Stimulated activated CD4-positive, alpha-beta T cell treated with anti-CD3 and anti-CD28 coated beads, TNF-alpha, amount 100 ng/mL, for 24 hours (primary cell): ENCODE data around the gene HJV.
"Not testable (repeated sequence)": the region's sequence is repeated elsewhere in the genome, so short reads cannot be mapped to it uniquely, and the experiment has no call there.

ENCODE experiments used
- DNase-seq, 3 experiments: peaks; one replicate each; pipeline ENCODE4 v3.0.0-alpha.2; 2020; ENCODE audit warnings: low read depth in 3 of 3

Gene HJV, protein sequence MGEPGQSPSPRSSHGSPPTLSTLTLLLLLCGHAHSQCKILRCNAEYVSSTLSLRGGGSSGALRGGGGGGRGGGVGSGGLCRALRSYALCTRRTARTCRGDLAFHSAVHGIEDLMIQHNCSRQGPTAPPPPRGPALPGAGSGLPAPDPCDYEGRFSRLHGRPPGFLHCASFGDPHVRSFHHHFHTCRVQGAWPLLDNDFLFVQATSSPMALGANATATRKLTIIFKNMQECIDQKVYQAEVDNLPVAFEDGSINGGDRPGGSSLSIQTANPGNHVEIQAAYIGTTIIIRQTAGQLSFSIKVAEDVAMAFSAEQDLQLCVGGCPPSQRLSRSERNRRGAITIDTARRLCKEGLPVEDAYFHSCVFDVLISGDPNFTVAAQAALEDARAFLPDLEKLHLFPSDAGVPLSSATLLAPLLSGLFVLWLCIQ

DNA sequence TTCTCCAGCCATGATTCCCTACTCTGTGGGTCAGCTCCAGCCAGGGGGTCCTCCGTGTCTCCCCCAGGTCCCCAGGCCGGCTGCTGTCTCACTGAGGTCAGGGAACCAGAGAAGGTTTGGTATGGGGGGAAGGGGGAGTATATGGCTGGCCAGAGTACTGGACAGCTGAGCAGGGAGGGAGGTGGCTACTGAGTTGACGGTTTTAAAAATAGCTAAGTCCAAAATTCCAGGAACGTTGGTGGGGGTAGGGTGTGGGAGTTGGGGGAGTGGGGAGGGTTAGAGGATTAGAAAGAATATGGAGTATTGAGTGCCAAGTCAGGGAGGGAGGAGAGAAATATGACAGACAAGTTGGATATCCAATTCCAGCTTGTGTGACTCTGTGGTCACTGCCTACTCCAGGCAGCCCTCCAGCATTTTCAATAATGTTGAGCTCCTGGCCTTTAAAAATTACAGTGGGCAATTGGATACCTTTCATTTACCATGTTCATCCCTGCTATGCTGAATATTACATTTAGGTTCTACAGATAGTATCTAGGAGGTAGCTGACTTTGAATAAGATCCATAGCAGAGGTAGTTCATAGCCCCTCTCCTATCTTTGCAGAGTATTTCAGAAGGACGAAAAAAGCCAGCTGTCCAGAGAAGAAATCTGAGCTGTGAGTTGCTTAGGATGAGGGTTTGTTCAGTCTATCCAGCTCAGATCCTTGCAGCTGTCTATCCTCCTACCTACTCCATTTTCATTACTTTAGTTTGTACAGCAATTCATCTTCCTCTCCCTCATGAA lies at the start of gene HJV:
Gene HJV, minus strand, starts transcription at position 114 of the 781 bp plus-strand sequence. CDS start 1,504 bp downstream, outside the sequence.
- no peak for DNase-seq

DNA sequence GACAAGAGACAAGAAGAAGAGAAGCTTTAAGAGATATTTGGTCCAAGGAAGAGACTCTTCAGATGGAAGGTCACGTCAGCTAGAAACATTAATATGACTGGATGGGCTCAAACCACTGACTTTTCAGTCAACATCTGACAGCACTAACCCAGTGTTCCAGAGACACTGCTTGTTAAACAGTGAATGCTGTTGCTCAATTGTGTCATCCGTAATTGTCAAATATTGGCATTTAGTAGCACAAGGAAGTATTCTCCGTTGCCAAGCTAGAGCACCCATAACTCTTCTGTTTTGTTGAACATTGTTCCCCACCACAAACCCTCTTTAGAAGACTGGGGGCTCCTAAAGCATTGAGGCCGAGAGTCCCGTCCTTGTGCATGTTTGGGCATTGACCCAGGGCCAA lies 37.6 kb upstream of the HJV start:
- not testable (repeated sequence) for DNase-seq

DNA sequence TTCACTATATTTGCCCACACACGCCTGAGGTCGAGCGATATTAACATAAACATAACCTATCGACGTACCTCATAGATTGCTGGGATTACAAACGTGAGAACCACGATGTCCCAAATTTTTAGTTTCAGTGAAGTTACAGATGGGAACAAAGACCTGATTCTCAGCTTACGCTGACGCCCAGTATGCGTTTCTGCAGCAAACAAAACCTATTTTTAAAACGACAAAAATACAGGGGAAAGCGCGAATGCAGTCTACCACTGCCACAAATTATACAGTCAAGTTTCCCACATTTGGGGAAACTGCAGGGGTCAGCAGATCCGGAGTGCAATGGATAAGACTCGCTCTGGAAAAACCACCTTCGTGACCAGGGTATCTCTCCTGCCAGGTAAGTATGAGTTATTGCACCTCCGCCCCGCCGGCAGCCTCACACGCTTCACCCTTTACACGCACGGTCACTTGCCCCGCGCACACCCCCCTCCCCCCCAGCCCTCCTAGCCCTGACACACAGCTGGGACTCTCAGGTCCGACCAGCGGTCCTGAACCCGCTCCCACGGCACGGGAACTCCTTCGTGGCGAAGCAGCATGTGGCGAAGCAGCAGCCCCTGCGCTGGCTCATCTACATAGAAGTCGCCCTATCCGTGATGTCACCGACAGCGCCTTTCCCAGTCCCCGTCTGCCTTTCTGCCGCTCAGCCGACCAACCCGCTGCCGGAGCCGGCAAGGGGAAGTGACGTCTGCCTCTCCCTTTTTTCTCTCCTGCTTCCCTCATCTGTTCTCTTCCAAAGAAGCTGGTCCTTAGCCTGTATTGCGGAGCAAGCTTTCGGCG lies 30.5 kb upstream of the HJV start:
- peak; percentile 70 to 76 (median 75) for DNase-seq

DNA sequence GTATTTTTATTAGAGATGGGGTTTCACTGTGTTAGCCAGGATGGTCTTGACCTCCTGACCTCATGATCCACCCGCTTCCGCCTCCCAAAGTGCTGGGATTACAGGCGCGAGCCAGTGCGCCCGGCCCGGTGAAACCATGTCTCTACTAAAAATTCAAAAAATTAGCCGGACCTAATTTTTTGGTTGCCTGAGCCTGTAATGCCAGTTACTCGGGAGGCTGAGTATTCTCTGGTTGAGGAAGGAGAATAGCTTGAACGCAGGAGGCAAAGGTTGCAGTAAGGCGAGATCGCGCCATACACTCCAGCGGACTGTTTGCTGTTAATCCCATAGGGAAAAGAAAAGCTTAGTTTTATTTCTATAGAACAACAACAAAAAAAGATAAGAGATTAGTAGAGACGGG lies 29.9 kb upstream of the HJV start:
- no peak for DNase-seq

DNA sequence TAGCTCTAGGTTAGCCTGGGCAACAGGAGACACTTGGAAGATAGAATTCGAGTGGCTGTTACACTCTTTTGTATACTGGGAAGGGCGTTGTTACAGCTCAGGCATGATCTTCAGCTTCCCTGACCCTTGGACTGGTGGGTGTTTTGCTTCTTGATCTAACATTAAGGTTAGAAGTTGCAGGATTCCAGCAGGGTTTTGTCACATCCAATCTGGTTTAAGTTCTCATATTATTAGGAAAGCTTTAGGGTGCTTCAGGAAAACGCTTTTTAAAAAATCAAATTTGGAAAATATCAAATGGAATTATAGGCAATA lies 29.1 kb upstream of the HJV start:
- DNase-seq: not testable (repeated sequence)

DNA sequence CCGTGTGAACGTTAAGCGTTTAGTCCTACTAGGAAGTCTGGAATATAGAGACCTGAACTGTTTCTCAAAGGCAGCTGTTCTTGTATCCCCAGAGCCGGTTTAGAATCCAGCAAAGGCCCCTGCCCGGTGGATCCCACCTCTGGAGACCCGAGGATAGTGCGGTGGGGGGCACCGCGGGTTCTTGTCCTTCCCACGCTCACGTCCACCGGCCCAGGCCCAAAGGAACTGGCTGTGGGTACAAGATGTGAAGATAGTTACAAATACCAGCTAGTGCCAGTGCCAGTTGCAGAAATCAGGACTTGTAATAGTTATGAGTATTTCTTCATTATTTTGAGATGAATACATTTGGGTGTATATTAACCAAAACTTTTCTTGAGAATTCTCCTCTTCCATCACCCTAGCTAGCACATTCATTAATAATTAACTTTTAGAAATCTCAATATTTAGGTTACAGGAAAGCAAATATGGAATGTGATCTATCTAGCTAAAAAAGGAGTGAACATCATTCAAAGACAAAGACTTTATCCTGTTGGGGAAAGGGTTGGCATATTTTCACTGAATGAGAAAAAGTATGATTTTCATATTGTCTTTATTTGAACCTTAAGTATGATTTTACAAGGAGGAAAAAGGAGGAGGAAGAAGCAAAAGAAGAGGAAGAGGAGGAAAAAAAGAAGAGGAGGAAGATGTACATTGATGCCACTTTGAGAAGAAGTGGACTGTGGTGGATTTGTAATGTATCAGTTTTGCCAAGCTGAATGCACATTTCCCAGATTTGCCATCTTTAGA lies 28.5 kb upstream of the HJV start:
- DNase-seq: not testable (repeated sequence)

DNA sequence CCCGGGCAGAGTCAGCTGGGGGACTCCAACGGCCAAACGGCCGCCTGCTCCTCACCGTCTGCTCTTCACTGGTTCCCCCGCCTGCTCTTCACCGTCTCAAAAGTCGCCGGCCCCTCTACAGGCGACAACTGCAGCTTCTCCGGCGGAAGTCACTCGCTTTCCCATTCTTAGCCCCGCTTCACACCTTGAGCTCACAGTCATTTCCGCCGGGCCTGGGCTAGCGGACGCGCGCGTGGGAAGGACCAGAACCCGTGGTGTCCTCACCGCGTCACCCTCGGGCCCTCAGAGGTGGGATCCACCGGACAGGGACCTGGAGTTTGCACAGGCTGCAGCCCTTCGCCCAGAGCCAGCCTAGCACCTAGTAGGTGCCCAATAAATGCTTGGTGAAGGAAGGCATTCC lies 27.9 kb upstream of the HJV start:
- DNase-seq: no peak

DNA sequence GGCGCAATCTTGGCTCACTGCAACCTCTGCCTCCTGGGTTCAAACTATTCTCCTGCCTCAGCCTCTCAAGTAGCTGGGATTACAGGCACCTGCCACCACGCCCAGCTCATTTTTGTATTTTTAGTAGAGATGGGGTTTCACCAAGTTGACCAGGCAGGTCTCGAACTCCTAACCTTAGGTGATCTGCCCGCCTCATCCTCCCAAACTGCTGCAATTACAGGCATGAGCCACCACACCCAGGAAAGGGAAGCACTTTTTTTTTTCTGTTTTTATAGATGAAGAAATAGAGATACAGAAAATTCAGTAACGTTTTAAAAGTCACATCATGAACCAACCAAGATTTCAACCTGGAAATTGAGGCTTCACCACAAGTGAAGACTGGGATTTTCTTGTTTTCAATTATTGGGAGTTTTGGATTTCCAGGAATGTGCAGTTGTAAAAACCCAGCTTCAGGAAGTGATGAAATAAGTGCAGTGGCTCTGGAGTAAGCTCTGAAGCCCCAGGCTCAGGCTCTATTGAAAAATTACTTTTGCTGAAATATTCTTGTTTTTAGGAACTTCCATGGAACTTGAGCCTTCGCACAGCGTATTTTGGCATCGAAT lies 27.1 kb upstream of the HJV start:
- DNase-seq: not testable (repeated sequence)

DNA sequence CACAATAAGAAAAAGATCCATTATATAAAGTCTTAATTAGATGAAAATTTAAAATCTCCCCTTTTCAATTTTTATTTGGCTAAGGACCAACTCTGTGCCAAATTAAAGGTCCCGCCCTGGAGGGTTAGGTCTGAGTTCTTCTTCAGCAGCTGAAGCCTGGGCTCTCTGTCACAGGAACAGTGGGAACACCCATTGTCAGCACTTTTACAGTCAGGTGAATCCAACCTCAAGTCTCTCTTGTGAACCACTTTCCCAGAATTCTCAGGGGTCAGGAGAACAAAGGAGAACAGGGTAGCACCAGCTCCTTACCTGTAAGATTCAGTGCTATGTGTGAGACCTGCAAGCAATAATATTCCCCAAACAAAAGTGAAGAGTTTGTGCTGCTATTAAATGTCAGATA lies 25.1 kb upstream of the HJV start:
- DNase-seq: no peak

DNA sequence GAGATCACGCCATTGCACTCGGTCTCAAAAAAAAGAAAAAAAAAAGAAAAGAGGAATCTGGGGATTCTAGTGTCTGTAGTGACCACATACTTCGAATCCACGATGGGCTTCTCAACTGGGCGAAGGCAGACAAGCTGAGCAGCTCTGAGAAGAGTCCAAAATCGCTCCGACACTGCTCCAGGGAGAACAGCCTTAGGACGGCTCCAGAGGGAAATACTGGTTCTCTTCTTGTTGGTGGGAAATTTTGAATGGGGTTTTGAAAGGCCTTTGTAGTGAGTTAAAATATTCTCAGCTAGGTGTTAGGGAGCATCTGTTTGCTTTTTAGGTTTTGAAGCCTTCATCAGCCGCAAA lies 18.3 kb upstream of the HJV start:
- no peak for DNase-seq

DNA sequence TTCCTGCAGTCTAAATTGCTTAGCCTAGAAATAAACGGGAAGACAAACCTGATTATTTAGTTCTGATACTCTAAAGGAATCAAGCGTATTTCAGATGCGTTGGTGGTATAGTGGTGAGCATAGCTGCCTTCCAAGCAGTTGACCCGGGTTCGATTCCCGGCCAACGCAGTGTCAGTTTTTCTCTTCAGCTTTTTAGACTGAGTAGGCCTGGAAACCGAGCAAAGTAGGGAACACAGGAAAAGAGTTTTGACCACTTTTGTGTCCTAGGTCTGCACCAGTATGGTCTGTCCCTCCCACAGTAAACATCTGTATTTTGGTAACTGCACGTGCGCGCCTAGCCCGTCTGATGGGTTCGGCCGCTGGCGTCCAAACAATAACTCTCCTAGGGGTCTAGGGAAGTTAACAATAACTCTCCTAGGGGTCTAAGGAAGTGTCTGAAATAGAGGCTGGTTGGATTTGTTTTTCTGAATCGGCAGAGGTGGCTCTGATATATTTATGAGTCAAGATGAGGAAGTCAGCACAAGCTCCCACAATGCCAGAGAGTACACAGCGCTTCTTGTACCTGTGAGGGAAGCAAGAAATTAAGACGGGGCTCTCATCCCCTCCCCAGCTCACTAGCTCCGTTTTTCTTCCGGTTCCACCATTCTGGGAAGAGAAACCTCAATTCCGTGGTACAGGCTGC lies 15.6 kb upstream of the HJV start:
- peak; percentile 65 to 87 (median 67) for DNase-seq

DNA sequence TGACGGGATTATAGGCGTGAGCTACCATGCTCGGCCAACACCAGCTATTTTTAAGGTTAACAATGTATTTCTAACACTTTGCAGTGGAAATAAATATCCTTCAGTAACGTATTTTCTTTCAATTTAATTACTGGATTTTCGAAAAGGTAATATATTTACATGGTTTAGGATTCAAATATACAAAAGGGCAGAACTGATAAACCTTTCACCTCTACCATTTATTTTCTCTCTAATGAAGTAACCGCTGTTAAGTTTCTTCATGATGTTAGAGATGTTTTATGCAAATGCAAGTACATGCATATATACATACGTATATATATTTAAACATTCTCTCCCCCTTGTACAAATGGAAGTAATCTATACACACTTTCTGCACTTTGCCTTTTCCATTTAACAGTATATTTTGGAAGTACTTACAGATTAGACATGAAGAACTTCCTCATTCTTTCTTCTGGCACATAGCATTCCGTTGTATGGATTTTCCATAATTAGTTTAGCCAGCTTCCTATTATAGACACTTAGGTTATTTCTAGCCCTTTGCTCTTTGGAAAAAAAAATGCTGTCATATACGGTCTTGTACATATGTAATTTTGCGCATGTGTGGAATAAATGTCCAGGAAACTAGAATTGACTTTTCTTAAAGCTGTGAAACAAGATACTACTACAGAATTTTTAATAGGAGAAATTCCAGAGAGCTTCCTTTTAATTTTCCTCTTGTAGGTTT lies 14.9 kb upstream of the HJV start:
- no peak for DNase-seq

DNA sequence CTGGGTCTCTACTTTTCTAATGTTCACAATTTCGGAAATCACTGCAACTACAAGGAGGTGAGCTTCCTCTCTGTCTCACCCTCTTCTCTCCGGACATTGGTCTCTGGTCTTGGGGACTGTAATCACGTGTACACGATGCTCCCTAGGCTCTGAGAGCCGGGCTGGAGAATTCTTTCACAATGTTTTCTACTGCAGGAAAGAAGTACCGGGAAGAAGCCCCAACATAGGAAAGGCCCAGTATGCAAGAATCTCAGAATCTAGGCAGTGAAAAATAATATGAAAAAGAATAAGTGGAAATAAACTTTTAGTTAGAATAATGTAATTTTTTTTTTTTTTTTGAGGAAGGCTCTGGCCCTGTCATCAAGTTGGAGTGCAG lies 13.5 kb upstream of the HJV start:
- no peak for DNase-seq

DNA sequence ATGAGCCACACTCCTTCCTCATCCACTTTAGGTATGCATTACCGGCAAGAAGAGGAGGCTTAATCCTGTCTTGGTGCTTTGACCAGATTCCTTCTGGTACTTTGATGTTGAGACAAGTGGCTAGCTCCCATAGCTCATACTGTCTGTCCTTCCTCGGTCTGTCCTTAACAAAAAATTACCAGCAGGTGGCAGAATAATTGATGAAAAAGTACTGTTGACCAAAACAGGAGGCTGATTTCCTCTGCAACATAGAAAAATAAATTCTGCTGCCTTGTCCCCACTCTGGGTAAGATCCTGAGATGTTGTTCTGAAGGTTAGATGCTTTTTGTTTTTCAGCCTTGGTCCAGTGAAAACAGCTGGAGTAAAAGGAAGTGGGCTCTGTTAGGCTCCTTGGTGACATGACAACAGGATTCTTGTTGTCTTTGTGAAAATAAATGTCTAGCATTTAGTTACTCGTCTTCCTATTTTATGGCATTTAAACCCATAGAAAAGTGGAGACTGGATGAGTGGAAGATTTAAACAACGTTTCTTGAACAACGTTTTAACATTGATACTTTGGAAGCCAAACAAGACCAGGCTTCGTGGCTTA lies 11.2 kb upstream of the HJV start:
- no peak for DNase-seq

DNA sequence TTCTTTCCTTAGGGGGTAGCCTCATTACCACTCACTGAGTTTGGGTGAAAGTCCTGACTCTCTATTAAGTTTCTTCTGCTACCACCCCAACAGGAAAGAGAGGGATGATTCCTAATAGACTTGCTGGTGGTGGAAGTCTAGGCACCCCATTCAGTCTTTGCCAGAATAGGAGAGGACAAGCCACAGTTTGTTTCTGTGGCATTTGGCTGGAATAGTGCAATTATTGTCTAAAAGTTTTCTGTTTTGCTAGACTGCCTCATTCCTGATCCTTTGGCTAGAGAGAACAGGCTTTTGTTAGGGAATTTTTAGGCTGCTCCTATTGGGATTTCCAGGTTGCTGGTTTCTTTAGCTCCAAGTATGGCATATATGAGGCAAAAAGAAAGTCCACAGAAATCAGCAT lies 9.9 kb upstream of the HJV start:
- no peak for DNase-seq

DNA sequence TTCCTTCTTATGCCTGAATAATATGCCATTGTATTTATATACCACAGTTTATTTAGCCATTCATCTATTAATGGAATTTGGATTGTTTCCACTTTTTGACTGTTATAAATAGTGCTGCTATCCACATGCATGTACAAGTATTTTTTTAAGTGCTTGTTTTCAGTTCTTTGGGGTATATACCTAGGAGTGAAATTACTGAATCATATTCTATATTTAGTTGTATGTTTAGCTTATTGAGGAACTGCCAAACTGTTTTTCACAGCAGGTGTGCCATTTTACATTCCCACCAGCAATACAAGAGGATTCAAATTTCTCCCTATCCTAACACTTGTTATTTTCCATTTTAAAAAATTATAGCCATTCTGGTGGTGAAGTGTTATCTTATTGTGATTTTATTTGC lies 7.6 kb upstream of the HJV start:
- DNase-seq: no peak

DNA sequence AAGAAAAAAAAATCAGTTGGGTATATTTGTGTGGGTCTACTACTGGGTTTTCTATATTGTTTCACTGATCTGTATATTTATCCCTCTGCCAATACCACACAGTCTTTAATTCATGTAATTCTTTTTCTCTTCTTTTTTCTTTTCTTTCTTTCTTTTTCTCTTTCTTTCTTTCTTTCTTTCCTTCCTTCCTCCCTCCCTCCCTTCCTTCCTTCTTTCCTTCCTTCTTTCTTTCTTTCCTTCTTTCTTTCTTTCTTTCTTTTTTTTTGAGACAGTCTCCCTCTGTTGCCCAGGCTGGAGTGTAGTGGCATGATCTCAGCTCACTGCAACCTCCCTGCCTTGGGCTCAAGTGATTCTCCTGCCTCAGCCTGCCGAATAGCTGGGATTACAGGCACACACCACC lies 5.1 kb upstream of the HJV start:
- not testable (repeated sequence) for DNase-seq

DNA sequence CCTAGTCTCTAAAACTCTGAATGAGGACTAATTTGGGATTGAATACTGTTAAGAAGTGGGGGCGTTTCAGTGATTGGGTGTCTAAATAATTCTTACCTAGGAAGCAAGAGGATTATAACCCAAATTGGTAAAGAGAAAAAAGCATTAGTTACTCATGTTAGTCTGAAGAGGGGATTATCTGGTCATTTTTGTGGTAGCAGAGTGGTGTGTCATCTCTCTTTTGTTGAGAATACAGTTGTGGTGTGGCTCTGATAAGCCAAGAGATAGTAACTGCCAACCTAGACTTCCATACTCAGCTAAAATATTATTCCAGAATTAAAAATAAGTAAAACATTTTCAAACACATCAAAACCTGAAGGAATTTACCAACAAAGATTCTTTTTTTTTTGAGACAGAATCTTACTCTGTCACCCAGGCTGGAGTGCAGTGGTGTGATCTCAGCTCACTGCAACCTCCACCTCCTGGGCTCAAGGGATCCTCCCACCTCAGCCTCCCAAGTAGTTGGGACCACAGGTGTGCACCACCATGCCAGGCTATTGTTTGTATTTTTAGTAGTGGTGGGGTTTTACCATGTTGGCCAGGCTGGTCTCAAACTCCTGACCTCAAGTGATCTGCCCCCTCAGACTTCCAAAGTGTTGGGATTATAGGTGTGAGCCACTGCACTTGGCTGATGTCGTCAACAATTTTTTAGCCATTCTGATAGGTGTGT lies 4.4 kb upstream of the HJV start:
- DNase-seq: not testable (repeated sequence)
